HG02943 (cell line): ENCODE data around the gene CDH15.

Experiments
- ATAC-seq: cut with Tn5 transposase; IDR thresholded peaks from one replicate; pipeline ENCODE4 v1.9.1; 2021; ENCODE audit warnings: mild to moderate bottlenecking, low read depth, moderate library complexity; ENCODE audit not compliant: unreplicated experiment

The CDH15 gene

GRCh38 chr16:89168381-89169189 is 3.0 kb upstream of the CDH15 start:
- no peak for ATAC-seq

GRCh38 chr16:89169778-89170177 is 1.8 kb upstream of the CDH15 start:
- ATAC-seq = no peak

GRCh38 chr16:89170346-89171215 is 967 bp upstream of the CDH15 start:
- no peak for ATAC-seq

GRCh38 chr16:89172171-89172527 is 601 bp downstream of the CDH15 start:
- no peak for ATAC-seq

GRCh38 chr16:89172528-89173173 is 1.1 kb downstream of the CDH15 start:
- ATAC-seq = no peak

GRCh38 chr16:89173174-89173921 is 1.8 kb downstream of the CDH15 start:
- no peak for ATAC-seq

GRCh38 chr16:89174055-89174827 is 2.7 kb downstream of the CDH15 start:
- no peak for ATAC-seq

GRCh38 chr16:89174877-89175276 is 3.3 kb downstream of the CDH15 start:
- no peak for ATAC-seq

- ATAC-seq = no peak
Measured at GRCh38 chr16:89175280-89176146, 4.0 kb downstream of the CDH15 start.

- no peak for ATAC-seq
Measured at GRCh38 chr16:89176147-89176690, 4.7 kb downstream of the CDH15 start.

GRCh38 chr16:89176717-89177116 is 5.2 kb downstream of the CDH15 start:
- no peak for ATAC-seq

- ATAC-seq = no peak
Measured at GRCh38 chr16:89177501-89177900, 6.0 kb downstream of the CDH15 start.

GRCh38 chr16:89178453-89179147 is 7.1 kb downstream of the CDH15 start:
- ATAC-seq = no peak

- ATAC-seq = no peak
Measured at GRCh38 chr16:89179148-89179484, 7.6 kb downstream of the CDH15 start.

GRCh38 chr16:89179656-89180315 is 8.2 kb downstream of the CDH15 start:
- no peak for ATAC-seq

- no peak for ATAC-seq
Measured at GRCh38 chr16:89183463-89183862, 11.9 kb downstream of the CDH15 start.

- ATAC-seq = no peak
Measured at GRCh38 chr16:89183975-89184676, 12.6 kb downstream of the CDH15 start.
